ENCODE results near the gene SH2B3. TPM values are rescaled to one million over a fixed set of nuclear protein-coding genes. Genes with fewer than 3 reads are reported as not detected.
A peak's percentile ranks its signal among the peaks of the same experiment; 100 is the strongest.

The SH2B3 gene
- 10 to 100 TPM; 48.7 to 52.7 TPM for total RNA-seq

DNA sequence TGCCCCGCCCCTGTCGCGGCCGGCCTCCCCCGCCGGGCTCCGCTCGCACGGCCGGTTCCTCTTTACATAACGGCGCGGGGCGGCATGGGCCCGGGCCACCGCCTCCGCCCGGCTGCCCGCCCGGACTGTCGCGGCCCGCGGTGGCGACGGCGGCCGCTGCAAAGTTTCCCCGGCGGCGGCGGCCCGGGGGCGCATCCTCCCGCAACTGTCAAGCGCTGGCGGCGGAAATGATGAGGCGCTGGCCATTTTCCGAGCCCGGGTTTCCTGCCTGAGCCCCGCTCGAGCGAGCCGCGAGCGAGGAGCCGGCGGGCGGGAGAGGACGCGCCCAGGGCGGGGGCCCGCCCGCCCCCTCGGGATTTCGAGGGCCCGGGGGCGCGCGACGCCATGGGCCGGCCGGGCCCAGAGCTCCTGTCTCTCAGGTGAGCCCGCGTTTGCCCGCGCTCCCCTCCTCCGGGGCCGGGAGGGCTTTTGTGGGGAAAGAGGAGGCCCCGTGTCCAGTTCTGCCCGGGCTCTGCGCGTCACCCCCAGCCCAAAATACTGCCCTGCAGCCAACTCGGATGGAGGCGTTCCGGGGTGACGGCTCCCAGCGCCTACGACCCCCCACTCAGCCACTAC, at the start of gene SH2B3:
SH2B3 (plus strand) TSS at position 65 of the 615 bp plus-strand sequence. CDS start 12,223 bp downstream, outside the sequence.
- intact Hi-C loops (cut with micrococcal nuclease) = loop anchor here (2.0 kb wide), 1 partner anchor 25 kb away; no protein-coding TSS in a partner anchor
- DNase-seq (peak; percentile 89), ATAC-seq (peak; percentile 18)
- TF ChIP-seq, protein P1, sequence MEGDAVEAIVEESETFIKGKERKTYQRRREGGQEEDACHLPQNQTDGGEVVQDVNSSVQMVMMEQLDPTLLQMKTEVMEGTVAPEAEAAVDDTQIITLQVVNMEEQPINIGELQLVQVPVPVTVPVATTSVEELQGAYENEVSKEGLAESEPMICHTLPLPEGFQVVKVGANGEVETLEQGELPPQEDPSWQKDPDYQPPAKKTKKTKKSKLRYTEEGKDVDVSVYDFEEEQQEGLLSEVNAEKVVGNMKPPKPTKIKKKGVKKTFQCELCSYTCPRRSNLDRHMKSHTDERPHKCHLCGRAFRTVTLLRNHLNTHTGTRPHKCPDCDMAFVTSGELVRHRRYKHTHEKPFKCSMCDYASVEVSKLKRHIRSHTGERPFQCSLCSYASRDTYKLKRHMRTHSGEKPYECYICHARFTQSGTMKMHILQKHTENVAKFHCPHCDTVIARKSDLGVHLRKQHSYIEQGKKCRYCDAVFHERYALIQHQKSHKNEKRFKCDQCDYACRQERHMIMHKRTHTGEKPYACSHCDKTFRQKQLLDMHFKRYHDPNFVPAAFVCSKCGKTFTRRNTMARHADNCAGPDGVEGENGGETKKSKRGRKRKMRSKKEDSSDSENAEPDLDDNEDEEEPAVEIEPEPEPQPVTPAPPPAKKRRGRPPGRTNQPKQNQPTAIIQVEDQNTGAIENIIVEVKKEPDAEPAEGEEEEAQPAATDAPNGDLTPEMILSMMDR (IDR thresholded peaks at IDR 0.05) = no peak
- Mint-ChIP-seq H3K27ac (peak within 1 kb of the TSS; percentile 96), H3K36me3 (ENCODE audit: low read depth) (peaks cover 26% of the 10 kb centered on the region), H3K4me3 (peak within 1 kb of the TSS; percentile 97), H3K27me3 (no peaks in the 10 kb centered on the region), H3K4me1 (ENCODE audit: low read depth) (peaks cover 54% of the 10 kb centered on the region), H3K9me3 (no peaks in the 10 kb centered on the region)
- CTCF ChIA-PET = interaction anchor here (10.5 to 25.6 kb wide), 2 partner anchors 10 to 32 kb away, joined by 91 to 1222 read pairs; no protein-coding TSS in a partner anchor
- POLR2A ChIA-PET = interaction anchor here (2.5 to 13.4 kb wide), 4 partner anchors 19 to 43 kb away, joined by 8 to 225 read pairs (median 60); no protein-coding TSS in a partner anchor

DNA sequence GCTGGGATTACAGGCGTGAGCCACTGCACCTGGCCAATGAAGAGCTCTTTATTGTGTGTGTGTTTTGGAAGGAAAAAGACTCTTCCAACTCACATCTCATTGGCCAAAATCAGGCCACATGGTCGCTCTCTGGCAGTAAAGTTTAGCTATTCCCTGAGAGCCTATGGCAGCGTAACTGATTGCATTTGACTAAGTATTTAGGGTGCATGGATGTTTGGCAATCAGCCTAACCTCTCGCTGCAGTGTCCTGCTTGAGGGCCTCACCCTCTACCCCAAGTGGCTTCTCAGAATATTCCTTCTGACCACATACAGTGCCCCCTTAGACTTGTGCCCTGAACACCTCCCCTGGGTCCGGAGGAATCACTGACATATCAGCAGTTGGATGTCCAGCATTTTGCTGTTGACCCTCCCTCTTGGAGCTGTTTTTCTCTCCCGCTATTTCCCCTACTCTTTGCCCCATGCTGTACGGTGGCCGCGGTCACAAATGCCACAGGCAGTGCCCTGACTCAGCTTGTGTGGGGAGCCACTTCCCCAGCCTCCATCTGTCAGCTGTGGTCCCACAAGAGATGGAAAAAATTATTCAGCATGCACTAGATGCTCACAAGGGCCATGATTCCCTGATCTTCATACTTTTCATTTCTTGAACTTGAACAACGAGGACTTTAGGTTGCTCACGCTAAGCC, 46.4 kb upstream of the SH2B3 start:
- H3K27me3 Mint-ChIP-seq = peaks cover 7% of the 10 kb centered on the region
- ATAC-seq = peak; percentile 90
- H3K36me3 Mint-ChIP-seq (ENCODE audit: low read depth) = no peaks in the 10 kb centered on the region
- CTCF ChIA-PET = interaction anchor here (0.7 to 1.5 kb wide), 6 partner anchors 10 to 92 kb away, joined by 3 to 6 read pairs (median 4); partner anchors contain the start of gene PHETA1
- TF ChIP-seq, protein P1 (IDR thresholded peaks at IDR 0.05) = no peak
- DNase-seq = peak; percentile 83
- intact Hi-C loops (cut with micrococcal nuclease) = no loop called here
- H3K9me3 Mint-ChIP-seq = no peaks in the 10 kb centered on the region
- POLR2A ChIA-PET = interaction anchor here (1.1 kb wide), 1 partner anchor 9 kb away, joined by 4 read pairs; the partner anchor contains the start of gene PHETA1
- H3K4me1 Mint-ChIP-seq (ENCODE audit: low read depth) = peaks cover 18% of the 10 kb centered on the region
- no peak overlapping the region for H3K4me3 Mint-ChIP-seq
- H3K27ac Mint-ChIP-seq = no peak overlapping the region

DNA sequence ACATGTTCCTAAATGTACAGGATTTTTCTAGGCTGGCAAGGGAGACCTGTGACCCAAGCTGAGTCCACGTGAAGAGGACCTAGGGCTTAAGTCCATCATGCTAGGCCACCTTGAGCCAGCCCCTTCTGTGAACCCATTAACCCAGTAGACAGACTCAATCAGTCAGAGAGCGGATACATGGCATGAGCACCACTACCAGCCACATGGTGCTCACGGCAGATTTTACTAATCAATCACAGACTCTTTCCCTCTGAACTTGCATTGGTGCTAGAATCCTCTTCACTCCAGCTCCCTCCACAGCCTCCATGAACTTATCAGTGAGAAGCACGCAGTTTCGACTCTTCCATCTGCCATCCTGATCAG, 45.8 kb upstream of the SH2B3 start:
- ChIA-PET POLR2A (interaction anchor here (1.1 kb wide), 1 partner anchor 8 kb away, joined by 4 read pairs; the partner anchor contains the start of gene PHETA1), CTCF (interaction anchor here (0.9 to 1.5 kb wide), 4 partner anchors 9 to 39 kb away, joined by 3 to 6 read pairs (median 4); partner anchors contain the start of gene PHETA1)
- peak; percentile 29 for ATAC-seq
- Mint-ChIP-seq H3K9me3 (no peaks in the 10 kb centered on the region), H3K27ac (no peak overlapping the region), H3K36me3 (ENCODE audit: low read depth) (no peaks in the 10 kb centered on the region), H3K27me3 (peaks cover 7% of the 10 kb centered on the region), H3K4me3 (no peak overlapping the region), H3K4me1 (ENCODE audit: low read depth) (peaks cover 18% of the 10 kb centered on the region)
- intact Hi-C loops (cut with micrococcal nuclease) = no loop called here
- peak; percentile 17 for DNase-seq
- TF ChIP-seq, protein P1 (IDR thresholded peaks at IDR 0.05) = no peak

DNA sequence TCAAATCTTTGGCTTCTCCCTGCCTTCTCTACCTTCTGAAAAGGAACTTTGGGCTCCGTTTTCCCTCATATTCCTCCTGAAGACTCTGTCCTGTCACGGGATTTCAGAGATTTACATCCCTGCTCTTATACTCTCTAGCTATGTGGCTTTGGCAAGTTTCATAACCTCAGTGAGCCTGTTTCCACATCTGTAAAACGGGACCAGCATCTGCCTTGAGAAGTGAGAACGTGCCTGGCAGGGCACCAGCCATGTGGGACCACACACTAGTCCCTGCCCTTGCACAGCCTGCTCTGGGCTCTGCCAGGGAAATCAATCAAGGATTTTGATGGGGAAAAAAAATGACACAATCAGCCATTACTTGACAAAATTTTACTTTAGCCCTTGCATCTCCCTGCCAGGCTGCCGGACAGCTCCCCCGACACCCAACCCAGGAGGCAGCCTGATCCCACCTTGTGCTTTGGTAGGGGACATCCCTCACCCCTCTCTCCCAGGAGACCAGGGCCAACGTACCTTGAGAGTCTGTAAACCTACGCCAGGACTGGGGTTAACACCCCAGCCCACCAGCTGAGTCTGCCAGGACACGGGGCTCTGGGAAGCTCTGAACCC, 45.3 kb upstream of the SH2B3 start:
- intact Hi-C loops (cut with micrococcal nuclease) = no loop called here
- H3K27me3 Mint-ChIP-seq = peaks cover 7% of the 10 kb centered on the region
- ATAC-seq (no peak), DNase-seq (no peak)
- CTCF ChIA-PET = interaction anchor here (1.0 to 1.4 kb wide), 3 partner anchors 15 to 39 kb away, joined by 3 to 4 read pairs (median 4); no protein-coding TSS in a partner anchor
- no peaks in the 10 kb centered on the region for H3K9me3 Mint-ChIP-seq
- TF ChIP-seq, protein P1 (IDR thresholded peaks at IDR 0.05) = no peak
- POLR2A ChIA-PET = interaction anchor here (1.1 to 1.4 kb wide), 3 partner anchors 8 to 65 kb away, joined by 3 to 4 read pairs (median 4); partner anchors contain the start of gene PHETA1
- no peak overlapping the region for H3K4me3 Mint-ChIP-seq
- H3K36me3 Mint-ChIP-seq (ENCODE audit: low read depth) = no peaks in the 10 kb centered on the region
- H3K4me1 Mint-ChIP-seq (ENCODE audit: low read depth) = peaks cover 18% of the 10 kb centered on the region
- H3K27ac Mint-ChIP-seq = no peak overlapping the region

All from activated CD8-positive, alpha-beta T cell treated with anti-CD3 and anti-CD28 coated beads for 36 hours (primary cell).